ENCODE results near the gene CYFIP2. TPM values are rescaled to one million over a fixed set of nuclear protein-coding genes. Genes with fewer than 3 reads are reported as not detected.

Gene CYFIP2
- total and polyA plus RNA-seq, 2 of the 13 experiments (the other 11 are each of a cell fraction or from before 2014, with no cell fraction given): 22.6 to 30.3 TPM

GRCh38 chr5:157288405-157289163 lies 22.7 kb downstream of the CYFIP2 start (continued):
- TF ChIP-seq ZNF503 (CRISPR knock-in tag; IDR thresholded peaks at IDR 0.05): 0 out of 2 replicates have a peak, but pooled peaks have one; percentile 41
- 0 out of 2 replicates have a peak, but pooled peaks have one; percentile 29 for TF ChIP-seq ELF3 (CRISPR knock-in tag; IDR thresholded peaks at IDR 0.05)
- no peak for TF ChIP-seq ZMAT3 (CRISPR knock-in tag; conservative IDR thresholded peaks at IDR 0.05)
- no peak for TF ChIP-seq SATB2 (CRISPR knock-in tag; IDR thresholded peaks at IDR 0.05)
- no peak for TF ChIP-seq KDM4B (CRISPR knock-in tag; IDR thresholded peaks at IDR 0.05)
- no peak for TF ChIP-seq KLF6 (CRISPR knock-in tag; IDR thresholded peaks at IDR 0.05)
- no peak for TF ChIP-seq ZNF24 (IDR thresholded peaks at IDR 0.05)
- TF ChIP-seq ZNF12 (CRISPR knock-in tag; IDR thresholded peaks at IDR 0.05): no peak
- TF ChIP-seq TAF1 (CRISPR knock-in tag; IDR thresholded peaks at IDR 0.05): no peak
- TF ChIP-seq FOXK2 (IDR thresholded peaks at IDR 0.05): no peak
- TF ChIP-seq HNF4A (CRISPR knock-in tag; IDR thresholded peaks at IDR 0.05): peak; percentile 85
- TF ChIP-seq ZNF546 (CRISPR knock-in tag; conservative IDR thresholded peaks at IDR 0.05): no peak
- no peak for TF ChIP-seq HMGXB3 (CRISPR knock-in tag; IDR thresholded peaks at IDR 0.05; ENCODE audit: borderline replicate concordance)
- no peak for TF ChIP-seq ZC3H13 (CRISPR knock-in tag; IDR thresholded peaks at IDR 0.05)
- TF ChIP-seq MTA3 (CRISPR knock-in tag; IDR thresholded peaks at IDR 0.05): no peak
- no peak for TF ChIP-seq ZNF639 (CRISPR knock-in tag; conservative IDR thresholded peaks at IDR 0.05)
- TF ChIP-seq ZNF569 (CRISPR knock-in tag; IDR thresholded peaks at IDR 0.05; ENCODE audit: borderline replicate concordance): no peak
- no peak for TF ChIP-seq ADNP (CRISPR knock-in tag; IDR thresholded peaks at IDR 0.05)
- no peak for TF ChIP-seq ZNF441 (CRISPR knock-in tag; IDR thresholded peaks at IDR 0.05; ENCODE audit: borderline replicate concordance)
- no peak for TF ChIP-seq ZFYVE20 (CRISPR knock-in tag; IDR thresholded peaks at IDR 0.05; ENCODE audit: borderline replicate concordance, low read depth)
- no peak for TF ChIP-seq ZNF562 (CRISPR knock-in tag; IDR thresholded peaks at IDR 0.05; ENCODE audit: borderline replicate concordance)
- no peak for TF ChIP-seq ZNF891 (CRISPR knock-in tag; IDR thresholded peaks at IDR 0.05)
- TF ChIP-seq JUNB (CRISPR knock-in tag; IDR thresholded peaks at IDR 0.05; ENCODE audit: borderline replicate concordance): no peak
- TF ChIP-seq FOXC1 (CRISPR knock-in tag; IDR thresholded peaks at IDR 0.05; ENCODE audit: borderline replicate concordance): no peak
- no peak for TF ChIP-seq ZNF326 (CRISPR knock-in tag; IDR thresholded peaks at IDR 0.05; ENCODE audit: borderline replicate concordance)
- no peak for TF ChIP-seq DNMT3B (CRISPR knock-in tag; conservative IDR thresholded peaks at IDR 0.05)
